OCI-LY1 (cell line): ENCODE measurements around the gene GALNT14.

Experiments used
- EZH2 ChIP-seq: fragments of 200-600 bp; sonication (generic), shearing (Covaris generic); IDR thresholded peaks from 2 replicates; pipeline ENCODE4 v1.8.0; 2017; ENCODE audit warnings: borderline replicate concordance, mixed run types, mild to moderate bottlenecking, antibody characterized with exemption, low read length, moderate library complexity, mixed read lengths
- TF ChIP-seq, protein P1 (sequence below): fragments of 200-600 bp; sonication (generic), shearing (Covaris generic); IDR thresholded peaks from 2 replicates; pipeline ENCODE4 v1.5.1; 2017; ENCODE audit warnings: mild to moderate bottlenecking, antibody characterized with exemption, low read length, moderate library complexity, mixed read lengths

DNA sequence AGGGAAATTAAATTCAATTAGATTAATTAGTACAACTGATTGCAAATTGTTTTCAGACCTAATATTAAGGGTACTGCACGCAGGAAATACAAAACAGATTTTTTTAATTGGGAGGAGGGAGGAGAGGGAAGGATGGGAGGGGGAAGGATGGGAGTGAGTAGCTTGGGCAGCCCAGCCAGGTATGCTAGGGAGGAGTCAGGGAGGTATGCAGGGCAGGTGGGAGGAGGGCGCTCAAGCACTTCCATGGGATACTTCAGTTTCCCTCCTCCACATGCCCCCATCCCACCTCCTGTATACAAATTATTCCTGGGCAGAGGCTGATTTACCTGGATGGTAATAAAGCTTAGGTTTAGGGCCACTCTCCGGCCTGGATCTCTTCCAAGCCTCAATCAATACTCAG, 254.4 kb downstream of the GALNT14 start:
- TF ChIP-seq, protein P1, sequence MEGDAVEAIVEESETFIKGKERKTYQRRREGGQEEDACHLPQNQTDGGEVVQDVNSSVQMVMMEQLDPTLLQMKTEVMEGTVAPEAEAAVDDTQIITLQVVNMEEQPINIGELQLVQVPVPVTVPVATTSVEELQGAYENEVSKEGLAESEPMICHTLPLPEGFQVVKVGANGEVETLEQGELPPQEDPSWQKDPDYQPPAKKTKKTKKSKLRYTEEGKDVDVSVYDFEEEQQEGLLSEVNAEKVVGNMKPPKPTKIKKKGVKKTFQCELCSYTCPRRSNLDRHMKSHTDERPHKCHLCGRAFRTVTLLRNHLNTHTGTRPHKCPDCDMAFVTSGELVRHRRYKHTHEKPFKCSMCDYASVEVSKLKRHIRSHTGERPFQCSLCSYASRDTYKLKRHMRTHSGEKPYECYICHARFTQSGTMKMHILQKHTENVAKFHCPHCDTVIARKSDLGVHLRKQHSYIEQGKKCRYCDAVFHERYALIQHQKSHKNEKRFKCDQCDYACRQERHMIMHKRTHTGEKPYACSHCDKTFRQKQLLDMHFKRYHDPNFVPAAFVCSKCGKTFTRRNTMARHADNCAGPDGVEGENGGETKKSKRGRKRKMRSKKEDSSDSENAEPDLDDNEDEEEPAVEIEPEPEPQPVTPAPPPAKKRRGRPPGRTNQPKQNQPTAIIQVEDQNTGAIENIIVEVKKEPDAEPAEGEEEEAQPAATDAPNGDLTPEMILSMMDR = no peak
- TF ChIP-seq EZH2 = no peak
